ENCODE results near the gene MEIG1. TPM values are rescaled to one million over a fixed set of nuclear protein-coding genes. Genes with fewer than 3 reads are reported as not detected.
A peak's percentile ranks its signal among the peaks of the same experiment; 100 is the strongest.
"Not testable (repeated sequence)": the region's sequence is repeated elsewhere in the genome, so short reads cannot be mapped to it uniquely, and the experiment has no call there.

Gene MEIG1
- total RNA-seq, 4 donors from 2014 or later: not detected

DNA sequence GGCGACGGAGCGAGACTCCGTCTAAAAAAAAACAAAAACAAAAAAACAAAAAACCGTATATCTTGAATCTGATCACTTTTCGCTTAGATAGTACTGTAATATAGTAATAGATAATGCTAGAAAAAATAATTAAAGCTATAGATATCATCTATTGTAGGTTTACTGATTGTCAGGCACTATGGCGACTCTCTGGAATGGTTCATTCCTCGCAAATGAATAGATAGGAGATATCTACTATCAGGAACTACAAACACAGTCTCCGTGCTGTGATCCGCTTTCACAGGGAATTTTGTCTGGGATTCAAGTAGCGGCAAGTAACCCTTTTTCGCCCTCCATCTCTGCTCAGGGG is 342 bp upstream of the MEIG1 start:
- peak overlapping the region; percentile 91 to 95 (median 92) for H3K27ac ChIP-seq
- DNase-seq: no peak
- H3K9me3 ChIP-seq: no peaks in the 10 kb centered on the region
- H3K4me3 ChIP-seq: peak overlapping the region; percentile 74 to 83 (median 77)
- no peaks in the 10 kb centered on the region for H3K27me3 ChIP-seq
- TF ChIP-seq, protein P1, sequence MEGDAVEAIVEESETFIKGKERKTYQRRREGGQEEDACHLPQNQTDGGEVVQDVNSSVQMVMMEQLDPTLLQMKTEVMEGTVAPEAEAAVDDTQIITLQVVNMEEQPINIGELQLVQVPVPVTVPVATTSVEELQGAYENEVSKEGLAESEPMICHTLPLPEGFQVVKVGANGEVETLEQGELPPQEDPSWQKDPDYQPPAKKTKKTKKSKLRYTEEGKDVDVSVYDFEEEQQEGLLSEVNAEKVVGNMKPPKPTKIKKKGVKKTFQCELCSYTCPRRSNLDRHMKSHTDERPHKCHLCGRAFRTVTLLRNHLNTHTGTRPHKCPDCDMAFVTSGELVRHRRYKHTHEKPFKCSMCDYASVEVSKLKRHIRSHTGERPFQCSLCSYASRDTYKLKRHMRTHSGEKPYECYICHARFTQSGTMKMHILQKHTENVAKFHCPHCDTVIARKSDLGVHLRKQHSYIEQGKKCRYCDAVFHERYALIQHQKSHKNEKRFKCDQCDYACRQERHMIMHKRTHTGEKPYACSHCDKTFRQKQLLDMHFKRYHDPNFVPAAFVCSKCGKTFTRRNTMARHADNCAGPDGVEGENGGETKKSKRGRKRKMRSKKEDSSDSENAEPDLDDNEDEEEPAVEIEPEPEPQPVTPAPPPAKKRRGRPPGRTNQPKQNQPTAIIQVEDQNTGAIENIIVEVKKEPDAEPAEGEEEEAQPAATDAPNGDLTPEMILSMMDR (IDR thresholded peaks at IDR 0.05): no peak
- TF ChIP-seq POLR2A (IDR thresholded peaks at IDR 0.05): no peak
- H3K36me3 ChIP-seq: no peaks in the 10 kb centered on the region
- peaks cover 0 to 7% (median 0%) of the 10 kb centered on the region in 4 donors for H3K4me1 ChIP-seq

DNA sequence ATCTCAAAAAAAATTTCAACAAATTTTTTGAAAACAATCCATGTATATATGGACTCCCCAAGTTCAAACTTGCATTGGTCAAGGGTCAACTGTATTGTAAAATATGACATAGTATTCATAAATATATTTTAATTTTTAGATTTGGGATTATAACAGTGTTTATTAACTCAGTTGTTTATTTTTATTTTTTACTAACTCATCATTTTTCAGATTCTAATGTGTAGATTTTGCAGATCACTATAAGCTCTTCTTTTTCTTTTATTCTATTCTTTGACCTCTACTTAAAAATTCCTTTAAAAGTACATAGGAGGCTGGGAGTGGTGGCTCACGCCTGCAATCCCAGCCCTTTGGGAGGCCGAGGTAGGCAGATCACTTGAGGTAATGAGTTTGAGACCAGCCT is 8.7 kb downstream of the MEIG1 start:
- no peaks in the 10 kb centered on the region for H3K9me3 ChIP-seq
- H3K27ac ChIP-seq: no peak overlapping the region
- no peaks in the 10 kb centered on the region for H3K36me3 ChIP-seq
- no peaks in the 10 kb centered on the region for H3K4me1 ChIP-seq
- H3K4me3 ChIP-seq: no peak overlapping the region
- no peaks in the 10 kb centered on the region for H3K27me3 ChIP-seq
- TF ChIP-seq, protein P1 (IDR thresholded peaks at IDR 0.05): no peak
- TF ChIP-seq POLR2A (IDR thresholded peaks at IDR 0.05): no peak
- no peak for DNase-seq

DNA sequence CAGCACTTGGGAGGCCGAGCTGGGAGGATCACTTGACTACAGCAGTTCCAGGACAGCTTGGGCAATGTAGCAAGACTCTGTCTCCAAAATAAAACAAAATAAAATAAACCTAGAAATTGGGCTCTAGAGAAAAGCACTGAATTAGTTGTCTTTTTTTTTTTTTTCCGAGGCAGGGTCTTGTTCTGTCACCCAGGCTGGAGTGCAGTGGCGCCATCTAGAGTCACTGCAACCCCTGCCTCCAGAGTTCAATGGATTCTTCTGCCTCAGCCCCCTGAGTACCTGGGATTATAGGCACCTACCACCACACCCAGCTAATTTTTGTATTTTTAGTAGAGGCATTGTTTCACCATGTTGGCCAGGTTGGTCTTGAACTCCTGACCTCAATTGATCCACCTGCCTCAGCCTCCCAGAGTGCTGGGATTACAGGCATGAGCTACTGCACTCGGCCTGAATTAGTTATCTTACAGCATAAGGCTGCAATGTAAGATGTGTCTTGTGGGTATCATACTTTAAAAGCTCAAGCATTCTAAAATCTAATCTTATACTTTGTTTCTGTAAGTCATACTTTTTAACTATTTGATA is 12.8 kb downstream of the MEIG1 start:
- Histone ChIP-seq H3K4me3 (no peak overlapping the region), H3K9me3 (peaks cover 0 to 2% (median 0%) of the 10 kb centered on the region in 4 donors), H3K36me3 (no peaks in the 10 kb centered on the region), H3K27me3 (no peaks in the 10 kb centered on the region), H3K27ac (no peak overlapping the region), H3K4me1 (no peaks in the 10 kb centered on the region)
- TF ChIP-seq POLR2A (IDR thresholded peaks at IDR 0.05): no peak
- TF ChIP-seq, protein P1 (IDR thresholded peaks at IDR 0.05): peak in 3 of 6 experiments; percentile 42 to 61 (median 48)
- peak in 2 of 3 donors; percentile 49 to 69 for DNase-seq

DNA sequence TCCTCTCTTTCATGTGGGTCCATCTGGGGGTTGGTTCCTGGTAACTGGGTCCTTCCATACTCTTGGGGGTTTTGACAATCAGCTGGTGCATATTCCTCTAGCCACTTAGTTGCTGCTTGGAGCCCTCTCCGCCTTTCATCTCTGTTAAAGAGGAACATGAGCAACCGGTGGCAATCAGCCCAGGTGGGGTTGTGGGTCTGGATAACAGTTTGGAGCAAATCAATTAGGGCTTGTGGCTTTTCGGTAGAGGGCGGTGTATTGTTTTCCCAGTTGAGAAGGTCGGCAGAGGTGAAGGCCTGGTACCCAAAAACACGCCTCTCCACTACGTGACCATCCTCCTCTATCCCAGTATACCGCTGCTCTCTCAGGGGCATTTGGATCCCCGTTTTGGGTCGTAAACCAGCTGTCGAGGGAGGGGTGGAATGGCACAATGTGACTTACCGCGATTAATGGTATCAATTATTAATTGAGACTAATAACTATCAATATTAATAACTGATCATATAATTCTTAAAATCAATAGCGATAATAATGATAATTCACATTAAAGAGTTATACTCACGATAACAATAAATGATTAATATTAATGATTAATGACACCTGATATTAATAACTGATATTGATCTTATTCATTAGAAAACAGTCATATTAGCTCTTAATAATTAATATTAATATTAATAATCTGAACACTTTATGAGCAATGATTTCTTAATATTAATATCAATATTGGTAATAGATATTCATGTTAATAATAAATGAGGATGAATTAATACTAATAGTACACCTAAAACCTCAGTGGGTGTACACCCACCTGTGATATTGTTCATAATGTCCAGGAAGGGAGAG is 15.2 kb downstream of the MEIG1 start:
- H3K9me3 ChIP-seq, H3K27ac ChIP-seq, H3K36me3 ChIP-seq, DNase-seq, H3K4me1 ChIP-seq, H3K27me3 ChIP-seq, H3K4me3 ChIP-seq: not testable (repeated sequence)

DNA sequence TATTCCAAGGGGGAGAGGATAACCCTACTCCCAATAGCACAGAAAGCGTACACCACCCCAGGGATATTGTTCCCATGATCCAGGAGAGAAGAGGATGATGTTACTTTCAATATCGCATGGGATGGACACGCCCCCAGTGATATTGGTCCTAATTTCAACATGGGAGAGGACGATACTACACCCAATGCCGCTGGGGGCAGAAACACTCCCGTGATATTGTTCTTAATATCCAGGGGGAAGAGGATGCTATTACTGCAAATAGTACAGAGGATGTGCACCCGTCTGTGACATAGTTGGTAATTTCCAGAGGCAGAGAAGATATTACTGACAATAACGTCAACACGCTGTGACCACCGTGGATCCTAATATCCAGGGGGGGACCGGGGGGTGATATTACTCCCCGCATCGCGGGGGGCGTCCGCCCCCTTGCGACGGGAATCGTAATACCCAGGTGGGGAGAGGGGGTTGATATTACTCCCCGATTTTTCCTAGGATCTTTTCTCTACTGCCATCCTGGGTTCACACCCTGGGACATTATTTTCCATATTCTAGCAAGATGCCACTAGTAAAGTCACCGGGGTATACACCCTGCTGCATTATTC is 16.6 kb downstream of the MEIG1 start:
- Histone ChIP-seq H3K36me3 (no peaks in the 10 kb centered on the region), H3K27ac (no peak overlapping the region), H3K4me3 (no peak overlapping the region), H3K27me3 (no peaks in the 10 kb centered on the region), H3K4me1 (no peaks in the 10 kb centered on the region), H3K9me3 (peaks cover 0 to 2% (median 0%) of the 10 kb centered on the region in 4 donors)
- TF ChIP-seq, protein P1 (IDR thresholded peaks at IDR 0.05): peak in 1 of 6 experiments; percentile 17
- TF ChIP-seq POLR2A (IDR thresholded peaks at IDR 0.05): no peak
- DNase-seq: no peak

DNA sequence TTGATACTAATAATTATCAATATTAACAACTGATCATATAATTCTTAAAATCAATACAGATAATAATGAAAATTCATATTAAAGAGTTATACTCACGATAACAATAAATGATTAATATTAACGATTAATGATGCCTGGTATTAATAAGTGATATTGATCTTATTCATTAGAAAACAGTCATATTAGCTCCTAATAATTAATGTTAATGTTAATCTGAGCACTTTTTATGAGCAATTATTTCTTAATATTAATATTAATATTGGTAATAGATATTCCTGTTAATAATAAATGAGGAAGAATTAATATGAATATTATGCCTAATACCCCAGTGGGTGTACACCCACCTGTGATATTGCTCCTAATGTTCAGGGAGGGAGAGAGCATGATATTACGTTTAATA is 23.6 kb downstream of the MEIG1 start:
- DNase-seq: no peak
- Histone ChIP-seq H3K4me1 (no peaks in the 10 kb centered on the region), H3K9me3 (no peaks in the 10 kb centered on the region), H3K36me3 (no peaks in the 10 kb centered on the region), H3K27me3 (no peaks in the 10 kb centered on the region), H3K4me3 (no peak overlapping the region), H3K27ac (no peak overlapping the region)
- TF ChIP-seq, protein P1 (IDR thresholded peaks at IDR 0.05): no peak
- no peak for TF ChIP-seq POLR2A (IDR thresholded peaks at IDR 0.05)

DNA sequence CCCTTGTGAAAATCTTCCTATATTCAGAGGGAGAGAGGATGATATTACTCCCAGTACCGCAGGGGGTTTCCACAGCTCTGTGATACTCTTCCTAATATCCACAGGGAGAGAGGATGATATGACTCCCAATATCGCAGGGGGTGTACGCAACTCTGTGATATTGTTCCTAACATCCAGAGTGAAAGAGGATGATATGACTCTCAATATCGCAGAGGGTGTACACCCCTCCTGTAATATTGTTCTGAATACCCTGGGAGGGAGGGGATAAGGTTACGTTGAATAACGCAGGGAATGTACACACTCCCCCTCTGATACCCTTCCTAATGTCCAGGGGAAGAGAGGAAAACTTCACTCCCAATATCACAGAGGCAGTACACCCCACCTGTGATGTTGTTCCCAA is 30.4 kb downstream of the MEIG1 start:
- H3K4me1 ChIP-seq, H3K27me3 ChIP-seq, H3K4me3 ChIP-seq, H3K36me3 ChIP-seq, H3K27ac ChIP-seq, H3K9me3 ChIP-seq, DNase-seq: not testable (repeated sequence)
